ENCODE measurements around the gene KRABD2.

KRABD2 gene

DNA sequence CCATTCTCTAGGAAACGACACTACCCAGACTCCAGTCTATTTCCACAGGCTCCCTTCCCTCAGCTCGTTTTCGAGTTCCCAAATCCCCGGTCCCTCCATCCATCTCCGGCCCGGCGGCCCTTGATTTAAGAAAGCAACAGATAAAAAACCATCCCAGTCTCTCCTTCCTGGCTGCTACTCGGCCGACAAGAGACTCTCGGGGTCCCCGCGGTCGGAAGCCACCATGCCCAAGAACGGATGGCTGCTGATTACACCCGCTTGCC lies 6.3 kb upstream of the KRABD2 start:
- Histone ChIP-seq H3K36me3 (ENCODE audit: control insufficient read depth in 4 of 4, insufficient read depth in 3 of 4, low read depth in 1 of 4, low read length in 3 of 4) (peaks cover 11 to 34% (median 28%) of the 10 kb centered on the region in 4 donors), H3K4me3 (ENCODE audit: low read depth in 1 of 3, low read length in 3 of 3) (peak overlapping the region; percentile 90 to 92 (median 92)), H3K9ac (ENCODE audit: low read depth in 1 of 2, low read length in 2 of 2) (peak overlapping the region; percentile 75 to 95), H3K27me3 (ENCODE audit: control insufficient read depth in 4 of 4, insufficient read depth in 4 of 4, low read length in 3 of 4) (no peaks in the 10 kb centered on the region), H3K9me3 (ENCODE audit: control insufficient read depth in 4 of 4, low read length in 3 of 4) (no peaks in the 10 kb centered on the region), H3K27ac (ENCODE audit: low read depth in 1 of 2, low read length in 2 of 2) (peak overlapping the region; percentile 48 to 56), H3K4me1 (ENCODE audit: control insufficient read depth in 4 of 4, insufficient read depth in 4 of 4, low read length in 3 of 4) (peaks cover 13 to 41% (median 28%) of the 10 kb centered on the region in 4 donors)
- no peak for DNase-seq (ENCODE audit: low spot score)
- peak; percentile 16 for TF ChIP-seq FOXA2 (IDR thresholded peaks at IDR 0.05)
- TF ChIP-seq, protein P1, sequence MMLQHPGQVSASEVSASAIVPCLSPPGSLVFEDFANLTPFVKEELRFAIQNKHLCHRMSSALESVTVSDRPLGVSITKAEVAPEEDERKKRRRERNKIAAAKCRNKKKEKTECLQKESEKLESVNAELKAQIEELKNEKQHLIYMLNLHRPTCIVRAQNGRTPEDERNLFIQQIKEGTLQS (IDR thresholded peaks at IDR 0.05), result no peak
- WGBS, result under 1% methylated on average over 15 of the region's 15 CpGs

DNA sequence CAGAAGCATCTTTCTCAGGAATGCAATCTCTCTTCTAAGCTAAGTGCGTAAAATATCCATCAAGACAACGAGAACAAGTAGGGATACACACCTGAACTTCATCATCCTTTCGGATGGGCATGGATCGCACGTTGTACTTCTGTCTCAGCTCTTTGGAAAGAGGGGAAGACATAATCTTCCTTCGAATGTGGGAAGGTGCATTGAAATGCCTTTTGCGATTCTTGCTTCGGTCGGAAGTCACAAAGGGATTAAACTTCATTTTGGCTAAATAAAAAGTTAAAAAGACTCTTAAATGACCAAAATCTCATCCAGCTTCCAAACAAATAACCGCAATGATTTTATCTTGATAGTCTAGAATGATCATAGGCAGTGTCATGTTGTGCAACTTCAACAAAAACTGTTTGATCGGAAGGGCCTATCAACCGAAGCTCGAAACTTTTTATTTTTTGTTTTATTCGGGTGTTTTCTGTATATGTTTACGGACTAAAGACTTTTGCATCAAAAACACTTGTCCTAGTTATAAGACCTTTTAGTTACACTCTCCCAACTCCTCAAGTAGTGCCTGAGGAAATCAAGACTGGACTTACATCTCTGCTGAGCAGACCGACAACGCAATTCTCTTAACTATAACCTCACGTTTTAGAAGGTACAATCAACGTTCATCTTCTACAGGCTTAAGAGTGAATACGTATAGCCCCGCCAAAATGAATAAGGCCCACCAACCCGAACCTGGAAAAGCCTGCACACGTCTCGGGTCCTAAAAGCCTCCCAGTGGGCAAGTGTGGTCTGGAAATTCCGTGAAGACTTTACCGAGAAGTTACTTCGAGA lies 5.8 kb upstream of the KRABD2 start:
- DNase-seq (ENCODE audit: low spot score), result no peak
- Histone ChIP-seq H3K9ac (ENCODE audit: low read depth in 1 of 2, low read length in 2 of 2) (peak overlapping the region; percentile 75 to 95), H3K4me1 (ENCODE audit: control insufficient read depth in 4 of 4, insufficient read depth in 4 of 4, low read length in 3 of 4) (peaks cover 13 to 43% (median 30%) of the 10 kb centered on the region in 4 donors), H3K36me3 (ENCODE audit: control insufficient read depth in 4 of 4, insufficient read depth in 3 of 4, low read depth in 1 of 4, low read length in 3 of 4) (peaks cover 12 to 36% (median 30%) of the 10 kb centered on the region in 4 donors), H3K27ac (ENCODE audit: low read depth in 1 of 2, low read length in 2 of 2) (peak overlapping the region; percentile 48 to 56), H3K27me3 (ENCODE audit: control insufficient read depth in 4 of 4, insufficient read depth in 4 of 4, low read length in 3 of 4) (no peaks in the 10 kb centered on the region), H3K4me3 (ENCODE audit: low read depth in 1 of 3, low read length in 3 of 3) (peak overlapping the region; percentile 90 to 92 (median 92)), H3K9me3 (ENCODE audit: control insufficient read depth in 4 of 4, low read length in 3 of 4) (no peaks in the 10 kb centered on the region)
- 17% methylated on average over 27 of the region's 27 CpGs for WGBS
- no peak for TF ChIP-seq HNF4A (conservative IDR thresholded peaks at IDR 0.05)
- TF ChIP-seq, protein P2, sequence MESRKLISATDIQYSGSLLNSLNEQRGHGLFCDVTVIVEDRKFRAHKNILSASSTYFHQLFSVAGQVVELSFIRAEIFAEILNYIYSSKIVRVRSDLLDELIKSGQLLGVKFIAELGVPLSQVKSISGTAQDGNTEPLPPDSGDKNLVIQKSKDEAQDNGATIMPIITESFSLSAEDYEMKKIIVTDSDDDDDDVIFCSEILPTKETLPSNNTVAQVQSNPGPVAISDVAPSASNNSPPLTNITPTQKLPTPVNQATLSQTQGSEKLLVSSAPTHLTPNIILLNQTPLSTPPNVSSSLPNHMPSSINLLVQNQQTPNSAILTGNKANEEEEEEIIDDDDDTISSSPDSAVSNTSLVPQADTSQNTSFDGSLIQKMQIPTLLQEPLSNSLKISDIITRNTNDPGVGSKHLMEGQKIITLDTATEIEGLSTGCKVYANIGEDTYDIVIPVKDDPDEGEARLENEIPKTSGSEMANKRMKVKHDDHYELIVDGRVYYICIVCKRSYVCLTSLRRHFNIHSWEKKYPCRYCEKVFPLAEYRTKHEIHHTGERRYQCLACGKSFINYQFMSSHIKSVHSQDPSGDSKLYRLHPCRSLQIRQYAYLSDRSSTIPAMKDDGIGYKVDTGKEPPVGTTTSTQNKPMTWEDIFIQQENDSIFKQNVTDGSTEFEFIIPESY (IDR thresholded peaks at IDR 0.05), result no peak
- TF ChIP-seq, protein P3, sequence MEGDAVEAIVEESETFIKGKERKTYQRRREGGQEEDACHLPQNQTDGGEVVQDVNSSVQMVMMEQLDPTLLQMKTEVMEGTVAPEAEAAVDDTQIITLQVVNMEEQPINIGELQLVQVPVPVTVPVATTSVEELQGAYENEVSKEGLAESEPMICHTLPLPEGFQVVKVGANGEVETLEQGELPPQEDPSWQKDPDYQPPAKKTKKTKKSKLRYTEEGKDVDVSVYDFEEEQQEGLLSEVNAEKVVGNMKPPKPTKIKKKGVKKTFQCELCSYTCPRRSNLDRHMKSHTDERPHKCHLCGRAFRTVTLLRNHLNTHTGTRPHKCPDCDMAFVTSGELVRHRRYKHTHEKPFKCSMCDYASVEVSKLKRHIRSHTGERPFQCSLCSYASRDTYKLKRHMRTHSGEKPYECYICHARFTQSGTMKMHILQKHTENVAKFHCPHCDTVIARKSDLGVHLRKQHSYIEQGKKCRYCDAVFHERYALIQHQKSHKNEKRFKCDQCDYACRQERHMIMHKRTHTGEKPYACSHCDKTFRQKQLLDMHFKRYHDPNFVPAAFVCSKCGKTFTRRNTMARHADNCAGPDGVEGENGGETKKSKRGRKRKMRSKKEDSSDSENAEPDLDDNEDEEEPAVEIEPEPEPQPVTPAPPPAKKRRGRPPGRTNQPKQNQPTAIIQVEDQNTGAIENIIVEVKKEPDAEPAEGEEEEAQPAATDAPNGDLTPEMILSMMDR (IDR thresholded peaks at IDR 0.05; ENCODE audit: low read depth, low read length, missing input control), result no peak
- TF ChIP-seq, protein P4, sequence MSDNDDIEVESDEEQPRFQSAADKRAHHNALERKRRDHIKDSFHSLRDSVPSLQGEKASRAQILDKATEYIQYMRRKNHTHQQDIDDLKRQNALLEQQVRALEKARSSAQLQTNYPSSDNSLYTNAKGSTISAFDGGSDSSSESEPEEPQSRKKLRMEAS (IDR thresholded peaks at IDR 0.05), result no peak
- no peak for TF ChIP-seq JUND (IDR thresholded peaks at IDR 0.05)
- TF ChIP-seq RAD21 (IDR thresholded peaks at IDR 0.05), result no peak
- TF ChIP-seq RXRA (IDR thresholded peaks at IDR 0.05), result no peak
- no peak for TF ChIP-seq YY1 (IDR thresholded peaks at IDR 0.05)
- no peak for TF ChIP-seq EGR1 (IDR thresholded peaks at IDR 0.05; ENCODE audit: low read depth in 2 of 2)
- TF ChIP-seq TAF1 (conservative IDR thresholded peaks at IDR 0.05), result no peak
- TF ChIP-seq, protein P1 (IDR thresholded peaks at IDR 0.05), result no peak
- no peak for TF ChIP-seq NR2F2 (IDR thresholded peaks at IDR 0.05)
- TF ChIP-seq SP1 (IDR thresholded peaks at IDR 0.05), result no peak
- no peak for TF ChIP-seq HNF4G (IDR thresholded peaks at IDR 0.05)

Data from liver (tissue), 8 donors.